Karpas-422 (cell line): ENCODE measurements around the gene SNED1. TPM values are rescaled to one million over a fixed set of nuclear protein-coding genes. Genes with fewer than 3 reads are reported as not detected.

Experiments
- DNase-seq: peaks from one replicate; pipeline ENCODE4 v3.0.0-alpha.2; 2015
- H2AFZ ChIP-seq: fragments of 200-600 bp; sonication (generic); 2 replicates; pipeline ENCODE4 v1.6.1; 2014; ENCODE audit warnings: antibody characterized with exemption, low read length, mixed read lengths
- H3K27ac ChIP-seq: fragments of 200-600 bp; sonication (generic); 2 replicates; pipeline ENCODE4 v1.5.1; 2014; ENCODE audit warnings: mild to moderate bottlenecking, low read length, moderate library complexity
- H3K27me3 ChIP-seq: fragments of 200-600 bp; sonication (generic); 2 replicates; pipeline ENCODE4 v1.6.1; 2014; ENCODE audit warnings: low read length, mixed read lengths
- H3K36me3 ChIP-seq: fragments of 200-600 bp; sonication (generic); 2 replicates; pipeline ENCODE4 v1.6.1; 2014; ENCODE audit warnings: low read length, mixed read lengths; ENCODE audit not compliant: insufficient read depth
- H3K4me1 ChIP-seq: fragments of 200-600 bp; sonication (generic); 2 replicates; pipeline ENCODE4 v1.6.1; 2014; ENCODE audit warnings: mild to moderate bottlenecking, low read length, mixed read lengths
- H3K4me2 ChIP-seq: fragments of 200-600 bp; sonication (generic); 2 replicates; pipeline ENCODE4 v1.6.1; 2014; ENCODE audit warnings: low read length, low read depth, mild to moderate bottlenecking; ENCODE audit not compliant: poor library complexity, severe bottlenecking
- H3K4me3 ChIP-seq: fragments of 200-600 bp; sonication (generic); 2 replicates; pipeline ENCODE4 v1.5.1; 2014; ENCODE audit warnings: mild to moderate bottlenecking, antibody characterized with exemption, low read length, mixed read lengths
- H3K79me2 ChIP-seq: fragments of 200-600 bp; sonication (generic); 2 replicates; pipeline ENCODE4 v1.6.1; 2014; ENCODE audit warnings: mild to moderate bottlenecking, low read length, mixed read lengths
- H3K9ac ChIP-seq: fragments of 200-600 bp; sonication (generic); 2 replicates; pipeline ENCODE4 v1.6.0; 2014; ENCODE audit warnings: low read length
- H3K9me2 ChIP-seq: fragments of 200-600 bp; sonication (generic), shearing (Covaris generic); replicated peaks from 2 replicates; pipeline ENCODE4 v1.6.0; 2014; ENCODE audit warnings: mild to moderate bottlenecking, low read length, moderate library complexity; ENCODE audit not compliant: insufficient read depth
- H3K9me3 ChIP-seq: fragments of 300-700, 200-600 bp; sonication (generic); 2 replicates; pipeline ENCODE4 v1.6.1; 2014; ENCODE audit warnings: low read length, mixed read lengths
- H4K20me1 ChIP-seq: fragments of 200-600 bp; sonication (generic); 2 replicates; pipeline ENCODE4 v1.6.1; 2014; ENCODE audit warnings: mild to moderate bottlenecking, antibody characterized with exemption, low read length, low read depth; ENCODE audit not compliant: insufficient read depth
- total RNA-seq: library from RNA; depleted of rRNA; stranded (reverse); fragments of >200 nt; shearing (Covaris generic); gene quantifications from 2 replicates; pipeline ENCODE4 v1.2.3, GENCODE V29; 2014; ENCODE audit warnings: low replicate concordance

SNED1 gene
- total RNA-seq, 1 experiment from 2014 or later, result 1.9 TPM

GRCh38 chr2:241110607-241111439 is 112.4 kb downstream of the SNED1 start:
- Histone ChIP-seq H3K4me1 (peaks cover 31% of the 10 kb centered on the region), H3K4me2 (peak overlapping the region; percentile 54), H3K79me2 (no peaks in the 10 kb centered on the region), H4K20me1 (no peaks in the 10 kb centered on the region), H3K27me3 (no peaks in the 10 kb centered on the region), H3K27ac (peak overlapping the region; percentile 82), H3K4me3 (peak overlapping the region; percentile 27; the same call in 1 of the 2 replicates), H3K36me3 (peaks cover 3% of the 10 kb centered on the region; the same call in 1 of the 2 replicates), H3K9ac (peak overlapping the region; percentile 64), H3K9me3 (no peaks in the 10 kb centered on the region), H3K9me2 (no peaks in the 10 kb centered on the region), H2AFZ (peak overlapping the region; percentile 31)
- DNase-seq, result peak; percentile 69

DNA sequence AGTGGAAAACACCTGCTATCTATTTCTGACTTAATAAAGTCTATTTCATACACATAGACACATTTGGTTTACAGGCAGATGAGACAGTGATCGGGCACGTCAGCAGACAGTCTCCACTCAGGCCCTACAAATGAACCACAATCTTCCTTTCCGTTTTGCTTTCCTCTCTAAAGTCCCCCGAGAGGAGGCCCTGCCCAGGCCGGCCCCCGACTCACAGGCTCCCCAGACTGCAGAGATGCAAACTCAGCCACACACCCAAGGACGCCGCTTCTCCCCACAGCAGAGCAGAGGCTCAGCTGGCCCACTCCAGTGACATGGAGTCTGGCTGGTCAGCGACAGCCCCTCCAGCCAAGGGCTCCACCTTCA is 113.0 kb downstream of the SNED1 start:
- Histone ChIP-seq H3K9me2 (no peaks in the 10 kb centered on the region), H4K20me1 (no peaks in the 10 kb centered on the region), H3K4me3 (peak overlapping the region; percentile 27; the same call in 1 of the 2 replicates), H2AFZ (peak overlapping the region; percentile 31; the same call in 1 of the 2 replicates), H3K79me2 (no peaks in the 10 kb centered on the region), H3K4me2 (peak overlapping the region; percentile 54), H3K4me1 (peaks cover 27% of the 10 kb centered on the region), H3K27me3 (no peaks in the 10 kb centered on the region), H3K9me3 (no peaks in the 10 kb centered on the region), H3K9ac (peak overlapping the region; percentile 64), H3K36me3 (peaks cover 7% of the 10 kb centered on the region; the same call in 1 of the 2 replicates), H3K27ac (peak overlapping the region; percentile 82)
- DNase-seq, result no peak

GRCh38 chr2:241112046-241112445 is 113.6 kb downstream of the SNED1 start:
- H2AFZ ChIP-seq, result no peak overlapping the region
- no peaks in the 10 kb centered on the region for H3K79me2 ChIP-seq
- H3K9ac ChIP-seq, result no peak overlapping the region
- no peaks in the 10 kb centered on the region for H3K27me3 ChIP-seq
- no peak overlapping the region for H3K4me2 ChIP-seq
- DNase-seq, result no peak
- no peaks in the 10 kb centered on the region for H3K9me3 ChIP-seq
- no peaks in the 10 kb centered on the region for H3K9me2 ChIP-seq
- no peak overlapping the region for H3K4me3 ChIP-seq
- H3K4me1 ChIP-seq, result peaks cover 27% of the 10 kb centered on the region
- H4K20me1 ChIP-seq, result no peaks in the 10 kb centered on the region
- H3K36me3 ChIP-seq, result peaks cover 8% of the 10 kb centered on the region; the same call in 1 of the 2 replicates
- peak overlapping the region; percentile 82; the same call in 1 of the 2 replicates for H3K27ac ChIP-seq

GRCh38 chr2:241112592-241112991 is 114.2 kb downstream of the SNED1 start:
- Histone ChIP-seq H2AFZ (no peak overlapping the region), H3K9ac (no peak overlapping the region), H4K20me1 (no peaks in the 10 kb centered on the region), H3K9me2 (no peaks in the 10 kb centered on the region), H3K4me2 (no peak overlapping the region), H3K27ac (no peak overlapping the region), H3K79me2 (no peaks in the 10 kb centered on the region), H3K27me3 (no peaks in the 10 kb centered on the region), H3K36me3 (peaks cover 8% of the 10 kb centered on the region; the same call in 1 of the 2 replicates), H3K4me3 (no peak overlapping the region), H3K4me1 (peaks cover 27% of the 10 kb centered on the region), H3K9me3 (no peaks in the 10 kb centered on the region)
- DNase-seq, result no peak

DNA sequence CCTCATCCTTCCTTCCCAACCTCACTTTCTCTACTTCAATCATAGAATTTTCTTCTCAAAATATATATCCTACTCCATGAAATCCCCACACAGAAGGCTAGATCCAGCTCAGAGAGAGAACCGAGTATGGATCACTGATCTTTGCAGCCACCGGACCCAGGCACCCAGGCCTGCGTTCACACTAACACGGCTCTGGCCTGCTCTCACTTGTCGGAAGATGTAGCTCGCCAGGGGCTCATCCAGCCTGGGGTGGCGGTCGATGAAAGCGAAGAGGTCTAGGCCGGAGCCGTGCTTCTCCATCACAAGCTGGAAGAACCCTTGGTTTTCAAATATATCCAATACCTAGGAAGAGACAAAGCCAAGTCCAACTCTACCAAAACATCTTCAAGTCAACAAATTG is 116.4 kb downstream of the SNED1 start:
- Histone ChIP-seq H3K9me3 (no peaks in the 10 kb centered on the region), H3K27ac (no peak overlapping the region), H4K20me1 (no peaks in the 10 kb centered on the region), H2AFZ (no peak overlapping the region), H3K4me3 (no peak overlapping the region), H3K79me2 (no peaks in the 10 kb centered on the region), H3K4me1 (peaks cover 24% of the 10 kb centered on the region), H3K27me3 (no peaks in the 10 kb centered on the region), H3K9ac (no peak overlapping the region), H3K36me3 (peaks cover 8% of the 10 kb centered on the region; the same call in 1 of the 2 replicates), H3K4me2 (no peak overlapping the region), H3K9me2 (no peaks in the 10 kb centered on the region)
- no peak for DNase-seq

DNA sequence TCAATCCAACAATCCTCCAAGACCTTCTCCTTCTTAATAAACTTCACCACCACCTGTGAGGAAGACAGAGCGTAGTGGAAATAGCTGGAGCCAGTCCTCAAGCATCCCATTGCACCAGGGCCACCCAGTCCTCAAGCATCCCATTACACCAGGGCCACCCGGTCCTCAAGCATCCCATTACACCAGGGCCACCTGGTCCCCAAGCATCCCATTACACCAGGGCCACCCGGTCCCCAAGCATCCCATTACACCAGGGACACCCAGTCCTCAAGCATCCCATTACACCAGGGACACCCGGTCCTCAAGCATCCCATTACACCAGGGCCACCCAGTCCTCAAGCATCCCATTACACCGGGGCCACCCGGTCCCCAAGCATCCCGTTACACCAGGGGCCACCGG is 116.9 kb downstream of the SNED1 start:
- Histone ChIP-seq H3K36me3 (peaks cover 8% of the 10 kb centered on the region; the same call in 1 of the 2 replicates), H2AFZ (no peak overlapping the region)

DNA sequence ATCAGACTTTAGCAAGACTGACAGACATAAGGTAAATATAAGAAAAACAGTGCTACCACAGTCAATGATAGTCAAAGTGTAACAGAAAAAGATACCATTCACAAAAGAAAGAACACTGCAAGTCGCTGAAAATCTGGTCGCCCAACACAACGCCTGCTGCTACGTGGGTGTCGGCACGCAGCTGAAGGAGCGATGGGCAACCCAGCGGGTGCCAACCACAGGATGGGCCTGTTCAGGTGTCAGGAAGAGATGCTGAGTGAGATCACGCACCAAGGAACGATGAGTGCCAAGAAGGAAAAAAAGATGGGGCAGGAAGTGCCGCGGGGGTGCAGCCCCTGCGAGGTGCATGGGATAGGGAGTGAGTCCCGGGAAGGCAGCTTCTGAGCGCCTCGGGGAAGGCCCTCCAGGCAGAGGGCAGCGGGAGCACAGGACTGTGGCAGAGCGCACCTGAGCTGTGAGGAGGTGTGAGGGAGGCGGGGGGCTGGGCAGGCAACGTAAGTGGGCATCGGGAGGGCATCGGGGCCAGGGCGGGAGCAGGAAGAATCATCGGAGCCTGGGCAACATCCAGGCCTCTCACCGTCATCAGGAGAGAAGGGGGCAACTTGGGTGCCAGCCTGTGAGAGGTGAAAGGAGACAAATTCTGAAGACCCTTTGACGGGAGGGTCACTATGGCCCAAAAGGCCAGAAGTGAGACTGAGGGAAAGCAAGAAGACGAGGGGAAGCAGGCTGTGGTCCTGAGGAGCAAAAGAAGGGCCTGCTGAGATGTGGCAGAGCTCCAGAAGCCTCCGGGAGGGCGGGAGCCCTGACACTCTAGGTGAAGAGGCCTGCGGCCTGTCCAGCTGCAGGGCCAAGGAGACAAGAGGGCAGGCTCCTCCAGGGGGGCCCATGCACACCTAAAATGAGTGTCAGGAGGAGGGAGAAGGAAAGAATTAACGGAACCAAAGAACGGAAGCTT is 118.5 kb downstream of the SNED1 start:
- no peak overlapping the region for H2AFZ ChIP-seq
- no peaks in the 10 kb centered on the region for H3K9me3 ChIP-seq
- no peaks in the 10 kb centered on the region for H3K9me2 ChIP-seq
- no peaks in the 10 kb centered on the region for H4K20me1 ChIP-seq
- H3K79me2 ChIP-seq, result peaks cover 6% of the 10 kb centered on the region; the same call in 1 of the 2 replicates
- no peak overlapping the region for H3K9ac ChIP-seq
- no peak overlapping the region for H3K4me3 ChIP-seq
- peaks cover 3% of the 10 kb centered on the region; the same call in 1 of the 2 replicates for H3K4me1 ChIP-seq
- H3K4me2 ChIP-seq, result no peak overlapping the region
- H3K27ac ChIP-seq, result no peak overlapping the region
- H3K36me3 ChIP-seq, result peaks cover 23% of the 10 kb centered on the region
- DNase-seq, result no peak
- no peaks in the 10 kb centered on the region for H3K27me3 ChIP-seq

More for the DNA sequence above, 116.9 kb downstream of the SNED1 start:
- no peaks in the 10 kb centered on the region for H3K9me3 ChIP-seq
- H3K27ac ChIP-seq, result no peak overlapping the region
- H3K9me2 ChIP-seq, result no peaks in the 10 kb centered on the region
- H3K4me2 ChIP-seq, result no peak overlapping the region
- no peak for DNase-seq
- peaks cover 18% of the 10 kb centered on the region for H3K4me1 ChIP-seq
- no peaks in the 10 kb centered on the region for H4K20me1 ChIP-seq
- no peaks in the 10 kb centered on the region for H3K27me3 ChIP-seq
- no peak overlapping the region for H3K4me3 ChIP-seq
- no peak overlapping the region for H3K9ac ChIP-seq
- no peaks in the 10 kb centered on the region for H3K79me2 ChIP-seq
